GM23338 (cell line): ENCODE measurements around the gene STK24. TPM values are rescaled to one million over a fixed set of nuclear protein-coding genes. Genes with fewer than 3 reads are reported as not detected.

ENCODE experiments used
- ATAC-seq: fragments of 200-7000 bp; cut with Tn5 transposase; 3 replicates; pipeline ENCODE4 v1.9.1; 2020
- DNase-seq: peaks from one replicate; pipeline ENCODE4 v3.0.0-alpha.2; 2015; ENCODE audit warnings: low spot score
- H2AFZ ChIP-seq: fragments of 200-600 bp; sonication (generic); 2 replicates; pipeline ENCODE4 v1.8.0; 2016; ENCODE audit warnings: antibody characterized with exemption, mild to moderate bottlenecking, moderate library complexity
- H3F3A ChIP-seq: fragments of 200-600 bp; sonication (generic); replicated peaks from 2 replicates; pipeline ENCODE4 v1.8.0; 2017; ENCODE audit warnings: antibody characterized with exemption, mixed run types, low read depth
- H3K27ac ChIP-seq: fragments of 200-600 bp; sonication (generic); 2 replicates; pipeline ENCODE4 v1.6.1; 2016; ENCODE audit warnings: low read depth
- H3K27me3 ChIP-seq: fragments of 200-600 bp; sonication (generic); 2 replicates; pipeline ENCODE4 v1.8.0; 2016; ENCODE audit warnings: mild to moderate bottlenecking, mixed run types, moderate library complexity; ENCODE audit not compliant: insufficient read depth
- H3K36me3 ChIP-seq: fragments of 200-600 bp; sonication (generic); 2 replicates; pipeline ENCODE4 v1.8.0; 2016; ENCODE audit warnings: mild to moderate bottlenecking; ENCODE audit not compliant: insufficient read depth
- H3K4me1 ChIP-seq: fragments of 200-600 bp; sonication (generic); 2 replicates; pipeline ENCODE4 v1.8.0; 2016; ENCODE audit warnings: mild to moderate bottlenecking, moderate library complexity; ENCODE audit not compliant: insufficient read depth
- H3K4me2 ChIP-seq: fragments of 200-600 bp; sonication (generic); 2 replicates; pipeline ENCODE4 v1.7.1; 2017; ENCODE audit warnings: mixed run types
- H3K4me3 ChIP-seq: fragments of 200-600 bp; sonication (generic); 2 replicates; pipeline ENCODE4 v1.6.1; 2016; ENCODE audit warnings: mixed run types
- H3K79me2 ChIP-seq: fragments of 200-600 bp; sonication (generic); replicated peaks from 2 replicates; pipeline ENCODE4 v1.8.0; 2017; ENCODE audit warnings: mild to moderate bottlenecking; ENCODE audit not compliant: insufficient read depth
- H3K9me2 ChIP-seq: fragments of 200-600 bp; sonication (generic); 2 replicates; pipeline ENCODE4 v1.8.0; 2017; ENCODE audit not compliant: insufficient read depth
- H4K20me1 ChIP-seq: fragments of 200-600 bp; sonication (generic); replicated peaks from 2 replicates; pipeline ENCODE4 v1.8.0; 2017; ENCODE audit warnings: mild to moderate bottlenecking; ENCODE audit not compliant: insufficient read depth
- H3K27ac Mint-ChIP-seq: 2 replicates; pipeline ENCODE4 v1.8.0; 2020; ENCODE audit warnings: inconsistent platforms, mild to moderate bottlenecking, moderate library complexity, mixed read lengths
- H3K27me3 Mint-ChIP-seq: 3 replicates; pipeline ENCODE4 v1.8.0; 2022; ENCODE audit warnings: low read depth, mild to moderate bottlenecking, moderate library complexity, mixed read lengths, inconsistent platforms; ENCODE audit not compliant: insufficient read depth, poor library complexity
- H3K36me3 Mint-ChIP-seq: 3 replicates; pipeline ENCODE4 v1.8.0; 2021; ENCODE audit warnings: low read depth, mild to moderate bottlenecking, inconsistent platforms, moderate library complexity, mixed read lengths
- H3K4me1 Mint-ChIP-seq: 3 replicates; pipeline ENCODE4 v1.8.0; 2020; ENCODE audit warnings: mild to moderate bottlenecking, inconsistent platforms, mixed read lengths
- H3K4me3 Mint-ChIP-seq: 3 replicates; pipeline ENCODE4 v1.8.0; 2021; ENCODE audit warnings: moderate library complexity, mild to moderate bottlenecking, inconsistent platforms, mixed read lengths
- H3K9me3 Mint-ChIP-seq: 3 replicates; pipeline ENCODE4 v1.8.0; 2020; ENCODE audit warnings: moderate library complexity, mild to moderate bottlenecking, inconsistent platforms, mixed read lengths
- CREB1 ChIP-seq: fragments of 250-450 bp; sonication (Bioruptor Pico); IDR thresholded peaks from 2 replicates; pipeline ENCODE4 v1.5.0; 2020; ENCODE audit warnings: low read depth, mild to moderate bottlenecking, moderate library complexity
- ETS1 ChIP-seq: IDR thresholded peaks from 2 replicates; pipeline ENCODE4 v1.6.1; 2016; ENCODE audit warnings: antibody characterized with exemption
- EZH2 ChIP-seq: fragments of 200-600 bp; sonication (generic); IDR thresholded peaks from one replicate; pipeline ENCODE4 v1.8.0; 2017; ENCODE audit warnings: antibody characterized with exemption, mild to moderate bottlenecking, low read depth; ENCODE audit not compliant: unreplicated experiment
- JUNB ChIP-seq: IDR thresholded peaks from one replicate; pipeline ENCODE4 v1.6.1; 2016; ENCODE audit warnings: antibody characterized with exemption; ENCODE audit not compliant: unreplicated experiment
- NANOG ChIP-seq: IDR thresholded peaks from 2 replicates; pipeline ENCODE4 v1.6.1; 2016; ENCODE audit warnings: antibody characterized with exemption, borderline replicate concordance
- POLR2AphosphoS5 ChIP-seq: IDR thresholded peaks from 2 replicates; pipeline ENCODE4 v1.6.1; 2016; ENCODE audit warnings: antibody characterized with exemption, low read depth
- REST ChIP-seq: IDR thresholded peaks from one replicate; pipeline ENCODE4 v1.6.1; 2018; ENCODE audit warnings: antibody characterized with exemption; ENCODE audit not compliant: unreplicated experiment
- STAT1 ChIP-seq: IDR thresholded peaks from one replicate; pipeline ENCODE4 v1.6.1; 2016; ENCODE audit warnings: antibody characterized with exemption; ENCODE audit not compliant: unreplicated experiment
- ZNF114 ChIP-seq: fragments of 250-450 bp; sonication (Bioruptor Pico); IDR thresholded peaks from 2 replicates; pipeline ENCODE4 v1.5.0; 2020; ENCODE audit warnings: mild to moderate bottlenecking, moderate library complexity
- ZNF331 ChIP-seq: fragments of 250-450 bp; sonication (Bioruptor Pico); IDR thresholded peaks from 2 replicates; pipeline ENCODE4 v1.5.0; 2020; ENCODE audit warnings: low read depth, mild to moderate bottlenecking, moderate library complexity
- ZNF462 ChIP-seq: fragments of 250-450 bp; sonication (Bioruptor Pico); IDR thresholded peaks from 2 replicates; pipeline ENCODE4 v1.5.0; 2020; ENCODE audit warnings: mild to moderate bottlenecking, moderate library complexity
- polyA plus RNA-seq: library from polyadenylated mRNA; unstranded; fragments of >200 nt; fragmentation: Nextera tagmentation; extraction: Ambion mirVana; gene quantifications from 2 replicates; pipeline ENCODE4 v1.2.1, GENCODE V29; 2016
- total RNA-seq: library from RNA; depleted of rRNA; stranded (reverse); fragments of >200 nt; shearing (Covaris generic); gene quantifications from 2 replicates; pipeline ENCODE4 v1.2.3, GENCODE V29; 2014

Gene STK24
- total and polyA plus RNA-seq, 2 experiments from 2014 or later: 56.5 to 144 TPM

GRCh38 chr13:98494769-98495168, 82.1 kb downstream of the STK24 start:
- DNase-seq (no peak), ATAC-seq (no peak)
- Histone ChIP-seq H3K27me3 (no peaks in the 10 kb centered on the region), H3F3A (no peaks in the 10 kb centered on the region), H2AFZ (no peak overlapping the region), H4K20me1 (peaks cover 53% of the 10 kb centered on the region), H3K36me3 (no peaks in the 10 kb centered on the region), H3K27ac (no peak overlapping the region), H3K9me2 (no peaks in the 10 kb centered on the region), H3K4me2 (no peak overlapping the region), H3K4me1 (peaks cover 56% of the 10 kb centered on the region), H3K4me3 (no peak overlapping the region), H3K79me2 (peaks cover 96% of the 10 kb centered on the region)
- Mint-ChIP-seq H3K36me3 (peaks cover 19% of the 10 kb centered on the region), H3K4me1 (peaks cover 70% of the 10 kb centered on the region), H3K4me3 (no peak overlapping the region), H3K9me3 (no peaks in the 10 kb centered on the region), H3K27me3 (peaks cover 7% of the 10 kb centered on the region), H3K27ac (peak overlapping the region; percentile 26; the same call in 1 of the 2 replicates)
- TF ChIP-seq NANOG: no peak
- TF ChIP-seq ZNF462 (CRISPR knock-in tag): no peak
- no peak for TF ChIP-seq CREB1 (CRISPR knock-in tag)

- Histone ChIP-seq H3K27me3 (no peaks in the 10 kb centered on the region), H3F3A (no peaks in the 10 kb centered on the region), H4K20me1 (peaks cover 68% of the 10 kb centered on the region), H3K4me3 (no peak overlapping the region), H2AFZ (no peak overlapping the region), H3K27ac (peak overlapping the region; percentile 80), H3K4me2 (peak overlapping the region; percentile 67; the same call in 1 of the 2 replicates), H3K4me1 (peaks cover 72% of the 10 kb centered on the region), H3K79me2 (peaks cover 96% of the 10 kb centered on the region), H3K9me2 (no peaks in the 10 kb centered on the region), H3K36me3 (no peaks in the 10 kb centered on the region)
- Mint-ChIP-seq H3K9me3 (no peaks in the 10 kb centered on the region), H3K27me3 (peaks cover 4% of the 10 kb centered on the region), H3K36me3 (peaks cover 6% of the 10 kb centered on the region), H3K4me3 (0 out of 3 replicates have a peak overlapping the region, but pooled peaks have one; percentile 20), H3K4me1 (peaks cover 84% of the 10 kb centered on the region), H3K27ac (peak overlapping the region; percentile 83)
- DNase-seq (no peak), ATAC-seq (no peak)
- TF ChIP-seq EZH2 (no peak), JUNB (no peak), POLR2AphosphoS5 (no peak), ZNF331 (CRISPR knock-in tag) (no peak), NANOG (no peak), REST (no peak), STAT1 (no peak), ETS1 (no peak), ZNF114 (no peak), CREB1 (CRISPR knock-in tag) (no peak)
Measured at GRCh38 chr13:98493042-98493712, 83.7 kb downstream of the STK24 start.
